Activated T-cell treated with anti-CD3 and anti-CD28 coated beads for 48 hours (primary cell): ENCODE data around the gene AXIN1.
"Not testable (repeated sequence)": the region's sequence is repeated elsewhere in the genome, so short reads cannot be mapped to it uniquely, and the experiment has no call there.

Source experiments
- DNase-seq: peaks from one replicate; pipeline ENCODE4 v3.0.0-alpha.2; 2020; ENCODE audit warnings: low read depth

Gene AXIN1

DNA sequence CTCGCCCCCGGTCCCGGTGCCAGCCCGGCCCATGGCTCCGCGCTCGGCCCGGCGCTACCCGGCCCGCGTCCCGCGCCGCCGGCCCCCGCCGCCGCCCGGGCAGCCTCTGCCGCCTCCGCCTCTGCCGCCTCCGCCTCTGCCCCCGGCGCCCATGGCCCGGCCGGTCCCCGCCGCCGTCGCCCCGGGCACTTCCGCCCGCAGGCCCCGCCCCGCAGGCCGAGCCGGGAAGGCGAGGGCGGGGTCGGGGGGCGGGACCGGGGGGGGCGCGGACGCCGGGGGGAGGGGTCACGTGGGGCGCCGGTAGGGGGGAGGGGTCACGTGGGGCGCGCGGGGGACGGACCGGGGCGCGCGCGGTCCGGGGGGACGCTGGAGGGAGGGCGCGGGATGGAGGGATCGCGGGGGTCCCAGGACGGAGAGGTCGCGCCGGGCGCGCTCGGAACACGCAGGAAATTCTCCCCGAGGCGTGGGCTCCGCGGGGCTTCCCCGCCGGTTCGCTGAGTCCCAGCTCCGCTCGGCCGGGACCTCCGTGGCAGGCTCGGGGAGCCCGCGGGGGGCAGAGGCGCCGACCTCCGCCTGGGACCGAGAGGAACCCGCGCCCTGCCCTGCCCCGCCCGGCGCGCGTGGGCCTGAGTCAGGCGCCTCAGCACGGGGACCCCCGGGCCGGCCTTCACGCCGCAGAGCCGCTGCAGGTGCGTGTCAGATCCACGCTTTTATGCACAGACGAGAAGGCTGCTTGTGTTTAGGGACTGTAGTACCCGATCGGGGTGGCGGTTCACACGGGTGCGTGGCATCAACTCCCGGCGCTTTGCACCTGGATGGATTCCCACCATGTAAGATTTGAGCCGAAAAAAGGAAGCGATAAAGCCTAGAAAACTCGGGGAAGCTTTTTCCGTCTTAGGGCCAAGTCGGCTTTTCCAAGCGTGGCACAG lies 29.5 kb upstream of the AXIN1 start, which contains the start of gene PGAP6:
PGAP6 (minus strand) TSS at position 190 of the 929 bp plus-strand sequence; CDS start at position 33, 157 bp downstream.
- DNase-seq: peak; percentile 73

- no peak for DNase-seq
These were observed 28.7 kb upstream of the AXIN1 start for GRCh38 chr16:381012-381788.

DNA sequence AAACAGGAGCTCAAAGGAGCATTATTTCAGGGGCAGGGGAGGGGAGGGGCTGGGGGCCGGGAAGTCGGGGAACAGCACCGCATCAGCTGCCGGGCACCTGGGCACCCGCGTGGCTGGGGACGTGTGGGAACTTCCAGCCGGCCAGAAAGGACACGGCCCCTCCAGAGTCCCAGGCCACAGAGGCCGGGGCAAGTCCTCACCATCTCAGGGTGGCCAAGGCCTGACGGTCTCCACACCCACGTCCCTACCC lies 28.2 kb upstream of the AXIN1 start:
- DNase-seq: no peak

GRCh38 chr16:379961-380761 lies 27.6 kb upstream of the AXIN1 start:
- no peak for DNase-seq

DNA sequence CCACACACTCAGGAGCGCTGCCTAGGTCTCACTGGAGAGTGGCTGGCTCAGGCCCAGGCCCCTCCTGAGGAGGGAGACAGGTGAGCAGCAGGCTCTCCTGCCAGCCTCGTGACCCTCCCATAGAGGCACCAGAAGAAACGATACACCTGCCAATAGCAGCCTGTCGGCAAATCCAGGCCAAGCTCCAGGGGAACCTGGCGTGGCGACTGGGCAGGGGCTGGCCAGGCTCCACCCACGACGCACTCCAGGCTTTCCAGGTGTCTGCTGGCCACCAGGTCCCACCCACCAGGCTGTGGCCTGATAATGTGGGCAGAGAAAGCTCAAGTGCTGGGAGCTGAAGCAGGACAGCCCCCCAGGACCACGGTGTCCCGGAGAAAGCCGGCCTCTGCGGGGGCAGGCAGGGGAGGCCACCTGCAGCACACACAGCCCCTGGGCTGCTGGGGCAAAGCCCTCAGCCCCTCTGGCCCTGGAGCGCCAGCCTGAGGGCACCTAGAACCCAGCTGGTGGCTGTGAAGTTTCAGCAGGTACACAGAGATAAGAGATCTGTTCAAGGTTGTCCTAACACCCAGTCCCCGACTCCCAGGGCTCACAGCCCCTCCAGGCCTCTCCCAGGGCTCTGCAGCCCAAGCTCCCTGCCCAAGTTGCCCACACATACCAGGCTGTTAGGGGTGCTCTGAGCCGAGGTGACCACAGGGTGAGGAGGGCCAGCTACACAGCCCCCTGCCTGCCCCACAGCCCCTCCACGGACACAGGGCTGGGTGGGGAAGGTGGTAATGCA lies 26.8 kb upstream of the AXIN1 start:
- no peak for DNase-seq

DNA sequence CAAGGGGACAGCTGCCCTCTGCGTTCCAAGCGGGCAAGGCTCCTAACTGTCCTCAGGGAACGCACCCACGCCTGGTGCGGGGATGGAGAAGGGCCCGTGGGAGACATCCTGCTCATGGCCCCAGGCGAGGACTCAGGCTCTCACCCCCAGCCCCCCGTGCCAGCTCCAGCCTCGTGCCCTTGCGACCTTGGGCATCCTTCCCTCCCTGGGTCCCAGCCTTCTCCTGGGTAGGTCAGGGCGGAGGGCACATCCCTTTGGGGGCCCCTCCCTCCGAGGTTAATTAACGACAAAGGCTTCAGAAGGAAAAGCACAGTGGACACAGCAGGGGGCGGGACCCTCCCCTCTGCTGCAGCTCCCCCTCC lies 26.3 kb upstream of the AXIN1 start:
- no peak for DNase-seq

GRCh38 chr16:378113-378820 lies 25.7 kb upstream of the AXIN1 start:
- DNase-seq: not testable (repeated sequence)

DNA sequence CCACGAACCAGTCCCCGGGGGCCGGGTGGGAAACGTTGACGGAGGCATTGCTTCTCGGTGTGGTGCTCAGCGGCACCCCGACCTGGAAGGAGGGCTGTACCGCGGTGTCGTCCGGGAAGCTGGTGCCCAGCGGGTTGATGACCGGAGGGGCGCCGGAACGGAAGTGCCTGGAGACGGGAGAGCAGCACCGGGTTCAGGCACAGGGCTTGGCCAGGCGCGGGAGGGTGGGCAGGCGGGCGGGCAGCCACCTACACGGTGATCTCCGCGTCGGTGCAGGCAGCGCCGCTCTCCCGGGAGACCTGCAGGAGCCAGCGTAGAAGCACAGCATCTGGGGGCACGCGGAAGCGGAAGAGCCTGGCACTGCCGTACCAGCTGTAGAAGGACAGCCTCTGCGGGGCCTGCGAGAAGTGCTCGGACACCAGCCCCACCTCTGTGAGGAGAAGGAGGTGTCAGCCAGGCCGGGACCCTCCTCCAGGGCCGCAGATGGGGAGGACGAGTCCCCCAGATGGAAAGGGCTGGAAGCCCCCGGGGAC lies 25.0 kb upstream of the AXIN1 start:
- no peak for DNase-seq

GRCh38 chr16:376817-377418 lies 24.4 kb upstream of the AXIN1 start:
- DNase-seq: no peak

DNA sequence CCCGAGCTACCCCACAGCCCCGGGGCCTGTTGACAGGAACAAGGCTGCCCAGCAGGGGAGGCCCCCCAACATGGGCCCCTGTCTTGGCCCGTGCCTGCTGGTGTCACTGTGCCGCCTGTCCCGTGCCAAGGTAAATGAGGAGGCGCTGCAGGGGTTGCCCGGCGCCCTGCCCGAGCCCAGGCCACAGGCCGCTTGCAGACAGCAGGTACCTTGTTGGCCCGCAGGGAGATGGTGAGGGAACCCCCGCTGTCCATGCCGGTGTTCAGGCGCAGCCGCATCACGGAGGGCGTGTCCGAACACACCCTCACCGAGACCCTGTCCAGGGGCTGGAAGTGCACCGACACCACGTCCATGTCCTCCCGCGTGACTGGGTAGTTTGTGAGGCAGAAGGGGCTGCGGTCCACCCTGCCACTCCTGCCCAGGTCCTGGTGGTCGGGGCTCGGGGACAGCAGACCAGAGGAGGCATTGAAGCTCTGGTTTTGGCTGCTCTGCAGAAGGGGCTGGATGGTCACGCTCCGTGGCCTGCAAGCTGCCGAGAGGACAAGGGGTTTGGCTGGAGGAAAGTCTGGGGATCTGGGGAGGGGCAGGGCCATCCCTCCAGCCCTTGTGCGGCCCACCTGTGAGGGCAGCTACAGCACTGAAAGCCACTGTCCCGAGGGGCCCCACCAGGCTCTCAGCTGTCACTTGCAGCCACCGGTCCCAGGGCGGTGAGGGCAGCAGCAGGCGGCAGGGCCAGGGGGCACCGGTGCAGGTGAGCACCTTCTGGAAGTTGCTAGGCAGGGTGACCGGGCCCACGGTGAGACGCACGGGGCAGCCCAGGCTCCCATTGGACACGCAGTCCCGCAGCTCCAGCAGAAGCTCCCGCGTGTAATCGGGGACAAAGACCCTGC lies 23.6 kb upstream of the AXIN1 start:
- DNase-seq: no peak

GRCh38 chr16:375212-375611 lies 22.7 kb upstream of the AXIN1 start:
- DNase-seq: no peak

DNA sequence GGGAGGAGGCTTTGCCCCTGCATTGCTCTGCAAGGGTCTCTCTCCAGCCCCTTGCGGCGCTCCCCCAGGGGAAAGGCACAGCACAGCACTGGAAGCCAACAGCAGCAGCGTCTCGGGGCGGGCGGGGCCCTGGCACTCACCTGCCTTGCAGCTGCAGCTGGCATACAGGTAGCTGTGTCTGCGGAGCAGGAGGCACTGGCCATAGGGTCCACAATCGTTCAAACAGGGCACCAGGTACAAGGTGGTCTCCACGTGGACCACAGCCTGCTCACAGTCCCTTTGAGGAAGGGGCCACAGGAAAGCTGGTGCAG lies 22.0 kb upstream of the AXIN1 start:
- DNase-seq: no peak

GRCh38 chr16:373848-374615 lies 21.5 kb upstream of the AXIN1 start:
- no peak for DNase-seq

GRCh38 chr16:373020-373598 lies 20.6 kb upstream of the AXIN1 start:
- DNase-seq: no peak

GRCh38 chr16:372302-372983 lies 19.9 kb upstream of the AXIN1 start:
- no peak for DNase-seq

DNA sequence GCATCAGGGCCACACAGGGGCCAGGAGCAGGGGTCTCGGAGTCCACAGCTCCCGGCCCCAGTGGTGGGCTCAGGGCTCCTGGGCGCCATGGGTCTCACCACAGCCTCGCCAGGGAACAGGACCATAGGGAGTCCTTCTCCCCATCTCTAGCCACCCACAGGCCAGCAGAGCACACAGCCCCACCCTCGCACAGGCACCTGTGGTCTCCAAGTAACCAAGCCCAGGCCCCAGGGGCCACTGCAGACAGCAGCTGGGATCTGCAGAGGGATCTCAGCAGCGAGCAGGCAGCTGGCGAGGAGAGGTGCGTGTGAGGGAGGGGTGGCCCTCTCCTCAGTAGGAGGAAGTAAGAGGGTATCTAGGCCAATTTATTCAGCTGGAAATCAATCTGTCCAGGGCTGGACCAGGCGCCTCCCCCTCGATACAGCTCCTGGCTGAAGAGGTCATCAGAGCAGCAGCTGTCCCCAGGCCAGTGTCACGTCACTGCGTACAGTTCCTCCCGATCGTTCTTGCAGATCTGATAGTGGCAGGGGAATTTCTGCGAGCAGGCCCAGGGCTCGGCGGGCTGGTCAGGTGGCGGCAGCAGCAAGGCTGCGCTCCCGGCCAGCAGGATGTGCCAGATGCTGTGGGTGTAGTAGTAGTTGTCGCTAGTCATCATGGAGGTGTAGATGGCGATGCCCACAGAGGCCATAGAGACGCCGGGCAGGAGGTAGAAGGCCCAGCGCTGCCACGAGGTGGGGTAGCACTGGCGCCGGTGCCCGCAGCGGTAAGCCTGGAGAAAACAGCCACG lies 19.2 kb upstream of the AXIN1 start:
- no peak for DNase-seq

DNA sequence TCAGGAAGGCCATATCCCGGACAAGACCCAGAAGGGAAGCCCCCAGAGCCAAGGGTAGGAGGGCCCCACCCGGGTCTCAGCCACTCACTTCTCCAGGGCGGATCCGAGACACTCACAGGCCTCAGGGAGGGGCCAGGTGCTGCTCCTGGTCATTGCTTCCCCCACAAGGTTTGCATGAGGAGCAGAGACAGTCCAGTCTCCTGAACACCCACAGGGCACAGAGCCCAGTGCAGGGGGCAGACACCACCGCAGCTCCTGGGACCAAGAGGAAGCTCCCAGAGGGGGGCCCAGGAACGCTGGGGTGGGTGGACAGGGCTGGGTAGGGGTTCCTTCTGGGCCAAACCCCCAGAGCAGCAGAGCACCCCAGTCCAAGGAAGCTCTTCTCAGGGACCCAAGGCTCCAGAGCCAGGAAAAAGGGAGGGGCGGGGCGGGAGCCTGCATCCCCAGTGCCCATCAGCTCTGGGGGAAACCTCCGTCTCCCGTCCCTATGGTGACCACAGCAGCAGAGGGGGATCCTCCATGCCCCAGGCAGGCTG lies 18.5 kb upstream of the AXIN1 start:
- no peak for DNase-seq
